ENCODE measurements around the gene LRRIQ4.

DNA sequence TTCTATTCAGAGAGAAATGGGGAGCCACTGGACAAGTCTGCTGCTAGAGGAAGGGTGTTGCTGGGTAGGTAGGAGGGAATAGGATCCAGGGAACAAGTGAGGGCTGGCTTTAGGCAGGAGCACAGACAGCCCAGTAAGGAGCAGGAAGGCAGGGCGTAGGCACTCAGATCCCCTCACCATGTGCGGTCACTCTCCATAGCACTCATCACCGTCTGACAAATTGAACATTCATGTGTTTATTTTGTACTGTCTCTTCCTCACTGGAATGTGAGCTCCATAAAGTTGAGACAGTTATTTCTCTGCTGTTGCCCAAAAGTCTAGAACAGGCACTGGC is 24.2 kb downstream of the LRRIQ4 start:
- TF ChIP-seq GATA2 (IDR thresholded peaks at IDR 0.05; ENCODE audit: low read depth, low read length) (no peak), GATA3 (IDR thresholded peaks at IDR 0.05; ENCODE audit: low read depth, low read length) (no peak)
